Activated T-cell treated with anti-CD3 and anti-CD28 coated beads for 24 hours (primary cell): Measurements from ENCODE around the gene MMP11.
A peak's percentile ranks its signal among the peaks of the same experiment; 100 is the strongest.
"Not testable (repeated sequence)": the region's sequence is repeated elsewhere in the genome, so short reads cannot be mapped to it uniquely, and the experiment has no call there.

ENCODE experiments used
- DNase-seq: peaks from one replicate; pipeline ENCODE4 v3.0.0-alpha.2; 2020; ENCODE audit warnings: low read depth

MMP11 gene, protein sequence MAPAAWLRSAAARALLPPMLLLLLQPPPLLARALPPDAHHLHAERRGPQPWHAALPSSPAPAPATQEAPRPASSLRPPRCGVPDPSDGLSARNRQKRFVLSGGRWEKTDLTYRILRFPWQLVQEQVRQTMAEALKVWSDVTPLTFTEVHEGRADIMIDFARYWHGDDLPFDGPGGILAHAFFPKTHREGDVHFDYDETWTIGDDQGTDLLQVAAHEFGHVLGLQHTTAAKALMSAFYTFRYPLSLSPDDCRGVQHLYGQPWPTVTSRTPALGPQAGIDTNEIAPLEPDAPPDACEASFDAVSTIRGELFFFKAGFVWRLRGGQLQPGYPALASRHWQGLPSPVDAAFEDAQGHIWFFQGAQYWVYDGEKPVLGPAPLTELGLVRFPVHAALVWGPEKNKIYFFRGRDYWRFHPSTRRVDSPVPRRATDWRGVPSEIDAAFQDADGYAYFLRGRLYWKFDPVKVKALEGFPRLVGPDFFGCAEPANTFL

DNA sequence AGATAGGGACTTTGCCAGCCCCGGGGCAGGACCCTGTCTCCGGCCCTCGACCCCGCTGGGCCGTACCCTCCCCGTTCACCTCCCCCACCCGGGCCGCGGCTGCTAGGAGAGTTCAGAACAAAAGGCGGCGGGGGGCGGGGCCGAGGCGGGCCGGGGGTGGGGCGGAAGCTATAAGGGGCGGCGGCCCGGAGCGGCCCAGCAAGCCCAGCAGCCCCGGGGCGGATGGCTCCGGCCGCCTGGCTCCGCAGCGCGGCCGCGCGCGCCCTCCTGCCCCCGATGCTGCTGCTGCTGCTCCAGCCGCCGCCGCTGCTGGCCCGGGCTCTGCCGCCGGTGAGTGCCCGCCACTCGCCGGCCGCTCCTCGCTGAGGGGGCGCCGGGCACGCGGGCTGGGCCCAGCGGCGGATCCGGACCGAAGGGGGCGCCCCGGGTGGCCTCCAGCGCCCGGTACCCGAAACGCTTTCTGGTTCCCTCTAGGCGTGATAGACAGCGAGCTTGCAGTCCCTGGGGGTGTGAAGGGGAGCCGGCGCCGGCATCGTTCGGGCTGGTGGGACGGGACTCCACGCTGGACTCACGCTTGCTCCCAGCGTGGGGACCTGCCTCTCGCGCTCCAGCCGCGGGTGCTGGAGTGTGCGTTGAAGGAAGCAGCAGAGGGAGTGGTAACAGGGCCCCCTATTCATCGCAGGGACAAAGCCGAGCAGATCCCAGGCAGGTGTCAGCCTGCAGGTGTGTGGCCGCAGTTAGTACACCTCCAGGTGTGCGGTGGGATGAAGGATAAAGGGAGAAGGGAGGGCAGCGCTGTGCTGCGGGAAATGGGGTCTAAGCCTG lies at the start of gene MMP11:
MMP11 (plus strand) TSS at position 201 of the 825 bp plus-strand sequence; CDS start at position 223, 22 bp downstream.
- DNase-seq, result no peak

DNA sequence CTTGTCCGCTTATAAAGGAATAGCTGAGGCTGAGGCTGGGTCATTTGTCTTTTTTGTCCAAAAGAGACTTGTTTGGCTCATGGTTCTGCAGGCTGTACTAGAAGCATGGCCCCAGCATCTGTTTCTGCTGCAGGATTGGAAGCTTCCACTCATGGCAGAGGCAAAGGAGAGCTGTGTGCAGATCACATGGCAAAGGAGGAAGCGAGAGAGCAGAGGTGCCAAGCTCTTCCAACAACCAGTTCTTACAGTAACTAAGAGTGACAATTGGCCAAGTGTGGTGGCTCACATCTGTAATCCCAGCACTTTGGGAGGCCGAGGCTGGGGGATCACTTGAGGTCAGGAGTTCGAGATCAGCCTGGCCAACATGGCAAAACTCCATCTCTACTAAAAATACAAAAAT lies 44.5 kb upstream of the MMP11 start:
- not testable (repeated sequence) for DNase-seq

DNA sequence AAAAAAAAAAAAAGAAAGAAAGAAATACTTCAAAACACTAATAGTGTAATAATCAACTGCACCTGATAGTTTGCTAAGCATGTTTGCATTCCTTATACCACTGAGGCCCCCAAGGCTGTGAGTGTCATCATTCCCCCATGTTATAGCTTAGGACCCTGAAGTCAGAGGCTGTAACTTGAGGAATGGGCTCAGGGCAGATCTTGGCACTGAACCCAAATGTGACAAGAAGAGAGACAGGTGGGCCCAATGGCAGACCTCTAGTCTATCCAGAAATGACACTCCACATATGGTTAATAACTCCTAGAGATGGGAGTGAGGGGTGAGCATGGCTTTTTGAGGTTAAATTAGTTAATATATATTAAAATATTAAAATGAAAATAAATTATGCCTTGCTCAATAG lies 35.0 kb upstream of the MMP11 start:
- no peak for DNase-seq

DNA sequence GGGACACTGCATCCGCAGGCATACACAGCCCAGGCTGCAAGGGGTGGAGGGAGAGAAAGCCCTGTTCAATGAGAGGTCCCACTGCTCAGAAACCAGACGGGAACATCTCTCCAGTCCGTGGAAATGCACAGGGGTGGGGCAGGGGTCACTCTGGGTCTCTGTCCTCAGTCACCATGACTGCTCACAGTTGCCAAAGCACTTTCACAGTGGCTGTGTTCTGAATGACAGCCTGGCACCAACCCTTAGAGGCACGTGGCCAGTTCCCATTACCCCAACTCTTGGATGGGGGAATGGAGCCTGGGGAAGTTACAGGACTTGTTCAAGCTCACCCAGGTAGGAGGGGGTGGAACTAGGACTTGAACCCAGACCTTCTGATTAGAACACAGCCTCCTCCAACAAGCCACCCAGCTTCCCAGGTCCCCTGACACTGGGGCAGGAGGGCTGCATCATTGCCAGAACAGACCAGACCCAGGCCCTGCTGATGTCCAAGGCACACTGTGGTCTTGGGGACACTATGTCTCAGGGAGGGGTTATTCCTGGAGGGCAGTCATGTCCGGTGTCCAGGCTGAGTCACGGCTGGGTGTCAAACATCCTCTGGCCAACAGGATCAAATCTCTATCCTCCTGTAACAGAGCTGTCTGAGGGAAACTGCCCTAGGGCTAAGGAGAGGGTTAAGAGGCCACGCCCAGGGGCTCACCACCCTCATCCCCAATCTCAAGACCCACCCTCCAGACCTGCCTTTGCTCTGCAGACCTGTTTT lies 30.0 kb upstream of the MMP11 start:
- no peak for DNase-seq

DNA sequence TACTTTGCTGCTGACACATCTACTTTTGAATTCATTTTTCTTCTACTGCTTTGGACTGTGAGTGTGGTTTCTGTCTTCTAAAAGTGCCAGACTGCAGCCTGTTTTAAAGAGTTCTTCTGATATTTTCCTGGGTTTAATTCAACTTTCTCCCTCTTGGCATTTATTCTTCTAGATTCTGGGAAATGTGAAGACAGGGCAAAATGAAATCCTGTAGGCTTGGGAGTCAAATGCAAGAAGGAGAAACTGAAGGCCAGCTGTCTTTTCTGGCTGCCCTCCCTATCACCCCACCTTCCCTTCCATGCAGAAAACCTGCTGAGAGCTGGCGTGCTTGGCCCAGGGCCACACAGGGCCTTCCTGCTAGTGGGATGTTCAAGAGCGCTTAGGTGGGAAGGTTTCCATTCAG lies 29.3 kb upstream of the MMP11 start:
- no peak for DNase-seq

DNA sequence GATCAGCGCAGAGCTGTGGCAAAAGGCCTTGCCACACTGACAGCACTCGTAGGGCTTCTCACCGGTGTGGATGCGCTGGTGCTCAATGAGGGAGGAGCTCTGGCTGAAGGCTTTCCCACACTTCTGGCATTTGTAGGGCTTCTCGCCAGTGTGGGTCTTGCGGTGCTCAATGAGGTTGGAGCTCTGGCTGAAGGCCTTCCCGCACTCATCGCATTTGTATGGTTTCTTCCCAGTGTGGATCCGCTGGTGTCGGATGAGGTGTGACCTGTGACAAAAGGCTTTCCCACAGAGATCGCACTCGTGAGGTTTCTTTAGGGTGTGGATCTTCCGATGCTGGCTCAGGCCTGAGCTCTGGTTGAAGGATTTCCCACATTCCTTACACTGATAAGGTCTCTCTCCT lies 28.6 kb upstream of the MMP11 start:
- no peak for DNase-seq

DNA sequence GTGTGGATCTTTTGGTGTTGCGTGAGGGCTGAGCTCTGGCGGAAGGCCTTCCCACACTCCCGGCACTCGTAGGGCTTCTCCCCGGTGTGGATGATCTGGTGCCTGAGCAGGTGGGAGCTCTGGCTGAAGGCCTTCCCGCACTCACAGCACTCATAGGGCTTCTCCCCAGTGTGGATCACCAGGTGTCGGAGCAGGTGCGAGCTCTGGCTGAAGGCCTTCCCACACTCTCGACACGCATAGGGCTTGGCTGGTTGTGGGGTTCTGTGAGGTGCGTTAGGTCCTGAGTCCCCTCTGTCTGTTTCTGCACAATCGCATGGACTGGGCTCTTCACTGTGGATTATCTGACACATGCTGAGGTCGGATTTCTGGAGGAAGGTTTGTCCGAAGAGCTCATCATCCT lies 28.2 kb upstream of the MMP11 start:
- no peak for DNase-seq

DNA sequence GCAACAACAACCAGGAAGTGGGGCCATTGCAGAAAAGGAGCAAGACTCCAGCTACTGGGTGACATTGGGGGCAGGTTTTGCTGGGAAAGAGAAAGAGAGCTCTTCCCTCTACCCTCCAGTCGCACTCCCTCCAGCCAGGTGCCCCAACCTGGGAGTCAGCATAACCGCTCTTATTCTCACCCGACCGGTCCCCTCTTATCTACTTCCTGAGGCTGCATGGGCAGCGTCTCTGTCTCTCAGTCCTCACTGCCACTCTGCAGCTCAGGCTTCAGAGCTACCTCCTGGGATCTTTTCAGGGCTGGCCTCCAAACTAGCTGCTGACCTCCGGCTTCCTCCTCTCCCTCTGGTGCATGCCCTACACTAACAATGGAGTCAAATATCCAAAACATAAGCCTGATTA lies 26.9 kb upstream of the MMP11 start:
- no peak for DNase-seq

DNA sequence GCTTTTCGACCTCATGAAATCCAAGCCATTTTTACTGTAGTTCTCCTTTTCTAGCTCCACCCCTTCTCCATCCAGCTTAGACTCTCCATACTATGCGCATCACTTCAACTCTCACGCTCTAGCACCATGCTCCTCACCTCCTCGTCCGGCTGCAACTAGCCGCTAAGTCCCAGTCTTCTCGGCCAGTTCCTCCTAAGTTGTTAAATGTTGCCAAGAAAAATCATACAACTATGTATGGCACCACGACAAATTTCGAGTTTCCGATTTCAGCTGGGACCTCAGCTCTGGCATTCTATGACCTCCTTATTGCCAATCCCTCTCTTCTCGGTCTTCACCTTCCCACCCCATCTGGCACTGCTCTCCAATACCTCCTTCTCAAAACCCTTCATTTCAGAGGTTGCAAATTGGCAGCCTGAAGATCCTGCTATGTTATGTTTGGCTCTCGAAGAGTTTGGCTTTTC lies 22.8 kb upstream of the MMP11 start:
- no peak for DNase-seq

DNA sequence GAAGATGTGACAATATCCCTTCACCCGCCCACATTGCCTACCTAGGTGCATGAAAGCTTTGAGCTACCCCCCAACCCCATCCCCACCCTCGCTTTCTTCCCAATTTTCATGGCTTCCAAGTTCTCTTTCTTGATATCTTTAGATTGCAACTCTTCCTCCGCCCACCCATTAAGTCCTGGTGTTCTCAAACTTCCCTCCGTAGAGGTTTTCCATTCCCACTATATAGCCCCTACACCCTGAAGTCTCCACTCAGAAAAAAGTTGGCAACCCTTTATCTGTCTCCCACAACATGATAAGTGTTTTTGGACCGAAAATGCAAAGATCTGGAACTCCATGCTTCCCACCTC lies 22.3 kb upstream of the MMP11 start:
- no peak for DNase-seq

DNA sequence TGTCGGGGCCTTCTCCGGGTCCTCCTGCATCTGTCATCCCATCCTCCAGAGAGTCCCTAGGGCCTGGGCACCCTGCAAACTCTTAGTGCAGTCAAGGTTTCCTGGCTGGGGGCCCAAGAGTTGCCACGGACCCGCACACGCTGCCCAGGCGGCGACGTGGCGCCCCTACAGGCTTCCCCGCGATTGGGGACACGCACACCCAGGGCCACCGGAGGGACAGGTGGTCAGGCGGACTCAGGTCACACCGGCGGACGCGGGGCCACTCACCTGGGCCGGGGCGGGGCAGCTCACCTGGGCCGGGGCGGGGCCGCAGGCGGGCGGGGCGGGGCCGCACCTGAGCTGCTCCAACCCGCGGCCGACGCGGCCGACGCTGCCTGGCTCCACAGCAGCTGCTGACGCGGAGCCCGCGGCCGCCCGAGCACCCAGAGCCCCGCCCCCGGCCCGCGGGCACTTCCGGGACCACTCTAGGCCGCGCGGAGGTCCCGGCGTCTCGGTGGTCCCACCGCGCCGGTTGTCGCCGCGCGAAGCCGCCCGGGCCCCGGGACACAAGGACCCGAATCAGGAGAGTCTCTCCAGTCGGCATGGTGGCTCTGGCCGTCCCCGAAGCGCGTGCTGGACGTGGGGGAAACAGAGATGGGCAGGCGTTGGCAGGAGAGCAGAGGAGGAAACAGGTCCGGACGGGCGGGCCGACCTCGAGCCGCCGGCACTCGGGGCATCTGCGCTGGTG lies 21.8 kb upstream of the MMP11 start, which contains the start of gene ZNF70:
ZNF70 (minus strand) TSS at position 399 of the 727 bp plus-strand sequence. CDS start 5,972 bp downstream, outside the sequence.
- peak; percentile 78 for DNase-seq

DNA sequence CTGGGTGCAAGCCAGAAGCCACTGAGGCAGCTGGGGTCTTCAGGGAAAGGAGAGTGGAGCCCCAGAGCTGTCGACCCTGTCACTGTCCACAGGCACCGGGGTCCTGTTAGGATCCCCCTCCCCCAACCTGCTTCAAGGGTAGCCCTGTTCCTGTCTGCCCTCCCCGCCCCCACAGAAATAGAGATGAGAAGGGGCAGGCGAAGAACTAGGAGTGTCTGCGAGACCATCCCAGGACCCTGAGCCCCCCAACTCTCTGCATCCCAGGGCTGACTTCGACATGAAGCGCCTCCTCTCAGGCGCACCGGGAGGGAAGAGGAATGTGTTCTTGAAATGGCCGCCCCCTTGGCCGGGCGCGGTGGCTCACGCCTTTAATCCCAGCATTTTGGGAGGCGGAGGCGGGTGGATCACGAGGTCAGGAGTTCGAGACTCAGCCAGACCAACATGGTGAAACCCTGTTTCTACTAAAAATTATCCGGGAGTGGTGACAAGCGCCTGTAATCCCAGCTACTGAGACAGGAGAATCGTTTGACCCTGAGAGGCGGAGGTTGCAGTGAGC lies 21.1 kb upstream of the MMP11 start:
- DNase-seq, result no peak

DNA sequence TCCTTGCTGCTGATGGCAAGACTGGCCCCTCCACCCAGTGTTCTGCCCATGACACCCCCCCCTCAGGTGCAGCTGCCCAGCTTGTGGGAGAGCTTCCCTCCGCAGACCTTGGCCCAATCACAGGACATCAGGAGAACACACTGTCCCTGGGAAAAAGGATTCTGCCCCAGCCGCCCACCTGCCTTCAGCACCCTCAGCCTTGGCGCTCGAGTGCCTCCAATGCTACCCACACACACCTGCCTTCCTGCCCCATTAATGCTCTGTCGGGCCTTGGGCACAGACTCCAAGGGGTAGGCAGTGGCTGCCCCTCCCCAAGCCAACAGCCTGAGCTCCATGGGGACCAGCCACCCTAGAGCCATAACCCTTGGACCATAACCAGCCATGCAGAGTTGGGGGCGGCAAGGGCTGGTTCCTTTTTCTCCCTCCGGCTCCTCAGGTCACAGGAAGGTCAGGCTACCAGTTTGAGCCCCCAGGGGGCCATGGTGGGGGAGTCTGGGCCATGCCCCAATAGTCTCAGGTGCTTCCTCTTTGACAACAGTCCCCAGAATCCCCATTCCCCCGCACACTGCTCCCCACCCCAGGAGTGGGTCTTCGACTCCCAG lies 20.5 kb upstream of the MMP11 start:
- no peak for DNase-seq

DNA sequence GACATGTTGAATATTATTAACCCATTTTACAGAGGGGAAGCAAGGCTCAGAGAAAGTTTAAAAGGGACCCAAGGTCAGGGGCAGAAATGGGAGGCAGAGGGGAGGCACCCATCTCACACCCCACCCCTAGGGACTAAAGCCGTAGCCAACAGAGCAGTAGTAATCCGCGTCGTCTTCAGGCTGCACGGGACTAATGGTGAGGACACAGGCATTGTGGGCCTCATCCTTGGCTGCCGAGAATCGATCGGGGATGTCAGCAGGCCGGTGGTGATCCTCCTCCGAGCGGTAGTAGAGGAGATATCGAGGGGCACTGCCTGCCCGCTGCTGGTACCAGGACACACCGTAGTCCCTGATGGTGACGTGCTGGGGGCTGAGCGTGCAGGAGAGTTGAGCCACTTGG lies 19.9 kb upstream of the MMP11 start:
- DNase-seq, result no peak

DNA sequence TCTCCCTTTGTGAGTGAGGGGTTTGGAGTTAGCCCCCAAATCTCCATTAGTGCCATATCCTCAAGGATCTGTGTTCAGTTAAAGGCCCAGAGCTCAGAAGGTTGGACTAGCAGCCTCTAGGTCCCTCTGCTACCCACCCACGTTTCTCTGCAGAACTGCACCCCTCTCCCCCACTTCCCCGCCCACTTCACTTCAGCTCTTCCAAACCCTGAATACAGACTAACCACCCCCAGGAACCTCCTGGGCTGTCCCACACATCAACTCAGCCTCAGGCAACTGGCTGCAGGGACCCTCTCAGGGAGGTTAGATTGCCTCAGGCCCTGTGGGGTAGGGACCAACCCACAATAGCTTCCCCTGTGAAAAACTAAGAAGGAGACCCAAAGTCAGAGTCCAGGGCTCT lies 19.3 kb upstream of the MMP11 start:
- no peak for DNase-seq

DNA sequence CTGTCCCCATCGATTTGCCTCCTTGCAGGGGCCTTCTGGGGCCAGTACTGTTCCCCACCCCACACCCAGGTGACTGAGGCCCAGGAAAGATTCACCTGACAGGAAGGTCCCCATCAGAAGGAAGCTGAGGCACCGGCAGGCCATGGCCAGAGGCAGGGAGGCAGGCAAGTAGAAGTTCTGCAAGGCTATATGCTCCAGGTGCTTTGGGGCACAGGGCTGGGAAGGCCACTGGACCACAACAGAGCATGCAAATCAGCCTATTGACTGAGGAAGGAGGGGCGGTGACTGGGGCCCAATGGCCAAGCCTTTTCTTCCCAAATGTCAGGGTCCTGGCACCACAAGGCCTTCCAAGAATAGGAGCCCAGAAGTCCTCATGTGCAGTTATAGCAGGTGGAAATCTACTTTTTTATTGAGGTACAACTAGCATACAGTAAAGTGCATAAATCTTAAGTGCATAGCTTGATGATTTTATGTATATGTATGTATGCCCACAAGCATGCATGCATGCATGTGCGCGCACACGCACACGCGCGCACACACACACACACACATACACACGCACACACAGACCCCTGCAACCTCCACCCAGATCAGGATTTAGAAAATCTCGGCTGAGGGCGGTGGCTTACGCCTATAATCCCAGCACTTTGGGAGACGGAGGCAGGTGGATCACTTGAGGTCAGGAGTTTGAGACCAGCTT lies 18.3 kb upstream of the MMP11 start, which contains the start of gene VPREB3:
VPREB3 (minus strand) TSS at position 206 of the 700 bp plus-strand sequence; CDS start at position 144, 62 bp downstream.
- DNase-seq, result no peak

DNA sequence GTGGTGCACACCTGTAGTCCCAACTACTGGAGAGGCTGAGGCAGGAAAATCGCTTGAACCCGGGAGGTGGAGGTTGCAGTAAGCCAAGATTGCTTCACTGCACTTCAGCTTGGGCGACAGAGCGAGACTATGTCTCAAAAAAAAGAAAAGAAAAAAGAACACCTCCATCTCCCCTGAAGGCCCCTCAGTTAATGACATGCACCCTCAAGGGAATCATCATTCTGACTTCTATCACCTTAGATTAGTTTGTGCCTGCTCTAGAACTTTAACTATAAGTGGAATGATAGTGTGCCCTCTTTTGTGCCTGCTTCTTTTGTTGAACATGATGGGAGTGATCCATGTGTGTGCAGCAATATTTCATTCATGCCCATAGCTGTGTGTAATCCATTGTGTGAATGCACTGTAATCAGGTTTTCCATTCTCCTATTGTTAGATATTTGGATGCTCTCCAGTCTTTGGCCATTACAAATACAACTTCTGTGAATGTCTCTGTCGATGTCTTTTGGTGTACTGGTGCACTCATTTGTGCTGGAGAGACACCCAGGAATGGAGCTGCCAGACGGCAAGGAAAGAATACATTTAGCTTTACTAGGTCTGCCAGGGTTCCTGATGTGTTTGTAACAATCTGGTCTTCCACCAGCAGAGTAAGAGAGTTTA lies 17.5 kb upstream of the MMP11 start:
- DNase-seq, result no peak

DNA sequence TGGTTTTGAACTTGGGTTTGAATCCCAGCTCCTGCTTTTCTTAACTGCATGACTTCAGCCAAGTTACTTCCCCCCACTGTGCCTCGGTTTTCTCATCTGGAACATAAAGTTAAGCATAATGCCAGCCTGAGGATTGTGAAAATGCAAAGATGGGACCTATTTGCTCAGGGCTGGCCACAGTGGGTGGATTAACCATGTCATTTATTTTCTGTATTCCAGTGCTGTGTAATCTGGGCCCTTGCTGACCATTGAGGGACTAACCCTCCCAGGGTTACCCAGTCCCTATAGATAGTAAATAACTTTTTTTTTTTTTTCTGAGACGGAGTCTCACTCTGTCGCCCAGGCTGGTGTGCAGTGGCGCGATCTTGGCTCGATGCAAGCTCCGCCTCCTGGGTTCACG lies 16.9 kb upstream of the MMP11 start:
- DNase-seq, result no peak

DNA sequence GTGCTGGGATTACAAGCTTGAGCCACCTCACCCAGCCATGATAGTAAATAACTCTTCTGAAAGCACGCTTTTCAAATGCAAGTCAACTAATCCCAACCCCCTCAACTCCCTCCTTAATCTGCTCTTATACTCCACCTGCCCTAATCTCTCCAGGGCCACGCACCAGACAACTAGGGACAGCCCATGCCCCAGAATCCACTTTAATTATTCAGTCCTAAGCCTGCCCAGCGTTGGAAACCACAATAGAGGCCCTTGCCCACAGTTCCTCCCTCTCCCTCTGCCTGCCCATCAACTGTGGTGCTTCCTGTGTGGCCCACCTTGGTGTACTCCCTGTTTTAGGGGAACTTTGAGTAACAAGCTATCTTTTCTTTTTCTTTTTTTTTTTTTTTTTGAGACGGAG lies 15.8 kb upstream of the MMP11 start:
- no peak for DNase-seq

DNA sequence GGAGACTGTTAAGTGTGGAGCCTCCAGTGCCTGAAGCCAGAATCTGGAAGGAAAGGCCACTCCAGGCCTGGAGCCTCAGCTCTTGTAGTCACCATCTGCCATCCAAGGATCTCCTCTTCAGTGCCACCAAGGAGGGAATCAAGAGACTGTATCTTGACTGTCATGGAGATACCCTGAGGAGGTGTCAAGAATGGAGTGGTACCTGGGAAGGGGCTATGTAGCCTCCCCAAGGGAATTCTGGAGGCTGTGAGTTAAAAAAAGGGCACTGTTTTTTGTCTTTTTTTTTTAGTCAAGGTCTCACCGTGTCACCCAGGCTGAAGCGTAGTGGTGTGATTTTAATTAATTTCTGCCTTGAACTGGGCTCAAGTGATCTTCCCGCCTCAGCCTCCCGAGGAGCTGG lies 13.1 kb upstream of the MMP11 start:
- no peak for DNase-seq
